Measurements from ENCODE around the gene POGLUT2. TPM values are rescaled to one million over a fixed set of nuclear protein-coding genes. Genes with fewer than 3 reads are reported as not detected.
A peak's percentile ranks its signal among the peaks of the same experiment; 100 is the strongest.

Gene POGLUT2
- total RNA-seq, 4 donors from 2014 or later = 3.5 to 40.3 (median 17.2) TPM

- Histone ChIP-seq H3K4me1 (no peaks in the 10 kb centered on the region), H3K4me3 (no peak overlapping the region), H3K9me3 (no peaks in the 10 kb centered on the region), H3K27me3 (no peaks in the 10 kb centered on the region), H3K36me3 (no peaks in the 10 kb centered on the region), H3K27ac (no peak overlapping the region)
- no peak for DNase-seq
- intact Hi-C loops (cut with DNase I; ENCODE audit: low total_unique reads) = no loop called here
- no peak for TF ChIP-seq CTCF (IDR thresholded peaks at IDR 0.05)
Observed at GRCh38 chr13:102779436-102780159, 19.2 kb downstream of the POGLUT2 start.

GRCh38 chr13:102777736-102778135 lies 21.0 kb downstream of the POGLUT2 start:
- TF ChIP-seq CTCF (IDR thresholded peaks at IDR 0.05) = no peak
- no peak for TF ChIP-seq POLR2A (IDR thresholded peaks at IDR 0.05)
- no peaks in the 10 kb centered on the region for H3K9me3 ChIP-seq
- no peak for DNase-seq
- H3K27ac ChIP-seq = no peak overlapping the region
- intact Hi-C loops (cut with DNase I; ENCODE audit: low total_unique reads) = no loop called here
- H3K4me3 ChIP-seq = no peak overlapping the region
- no peaks in the 10 kb centered on the region for H3K27me3 ChIP-seq
- no peaks in the 10 kb centered on the region for H3K36me3 ChIP-seq
- peaks cover 0 to 1% of the 10 kb centered on the region in 2 donors for H3K4me1 ChIP-seq

GRCh38 chr13:102776271-102776670 lies 22.5 kb downstream of the POGLUT2 start:
- no peaks in the 10 kb centered on the region for H3K36me3 ChIP-seq
- TF ChIP-seq CTCF (IDR thresholded peaks at IDR 0.05) = no peak
- no peak for TF ChIP-seq POLR2A (IDR thresholded peaks at IDR 0.05)
- no peak overlapping the region for H3K4me3 ChIP-seq
- H3K4me1 ChIP-seq = peaks cover 0 to 5% of the 10 kb centered on the region in 2 donors
- H3K27me3 ChIP-seq = no peaks in the 10 kb centered on the region
- intact Hi-C loops (cut with DNase I; ENCODE audit: low total_unique reads) = no loop called here
- no peak for DNase-seq
- no peak overlapping the region for H3K27ac ChIP-seq
- H3K9me3 ChIP-seq = no peaks in the 10 kb centered on the region

- Histone ChIP-seq H3K27ac (no peak overlapping the region), H3K27me3 (no peaks in the 10 kb centered on the region), H3K9me3 (no peaks in the 10 kb centered on the region), H3K4me3 (no peak overlapping the region), H3K4me1 (peaks cover 0 to 5% of the 10 kb centered on the region in 2 donors), H3K36me3 (no peaks in the 10 kb centered on the region)
- no peak for DNase-seq
- no peak for TF ChIP-seq CTCF (IDR thresholded peaks at IDR 0.05)
- no peak for TF ChIP-seq POLR2A (IDR thresholded peaks at IDR 0.05)
- intact Hi-C loops (cut with DNase I; ENCODE audit: low total_unique reads) = no loop called here
Observed at GRCh38 chr13:102774591-102775520, 23.9 kb downstream of the POGLUT2 start.

- Histone ChIP-seq H3K9me3 (no peaks in the 10 kb centered on the region), H3K4me1 (peaks cover 0 to 5% of the 10 kb centered on the region in 2 donors), H3K4me3 (peak overlapping the region; percentile 64 to 84), H3K27me3 (no peaks in the 10 kb centered on the region), H3K36me3 (no peaks in the 10 kb centered on the region), H3K27ac (peak overlapping the region; percentile 82 to 84)
- intact Hi-C loops (cut with DNase I; ENCODE audit: low total_unique reads) = no loop called here
- TF ChIP-seq CTCF (IDR thresholded peaks at IDR 0.05) (no peak), POLR2A (IDR thresholded peaks at IDR 0.05) (no peak)
- peak in 1 of 2 donors; percentile 20 for DNase-seq
Observed at GRCh38 chr13:102774214-102774568, 24.6 kb downstream of the POGLUT2 start.
